ENCODE results near the gene SLCO3A1.

Gene SLCO3A1

GRCh38 chr15:92025706-92026270 lies 172.3 kb downstream of the SLCO3A1 start:
- no peak for DNase-seq (ENCODE audit: low read depth in 1 of 2, low spot score in 1 of 2)
- Histone ChIP-seq H3K4me3 (replicated peaks; ENCODE audit: insufficient read depth, low read length) (no peak overlapping the region), H3K27me3 (ENCODE audit: insufficient read depth, poor library complexity, severe bottlenecking) (no peaks in the 10 kb centered on the region), H3K27ac (replicated peaks) (no peak overlapping the region)
- TF ChIP-seq CTCF (IDR thresholded peaks at IDR 0.05; ENCODE audit: insufficient read depth, low read length) (no peak), POLR2AphosphoS5 (IDR thresholded peaks at IDR 0.05; ENCODE audit: low read depth) (no peak), REST (IDR thresholded peaks at IDR 0.05; ENCODE audit: insufficient replicate concordance, low read depth) (no peak), GABPA (IDR thresholded peaks at IDR 0.05; ENCODE audit: low read depth) (no peak), SPI1 (IDR thresholded peaks at IDR 0.05; ENCODE audit: borderline replicate concordance, low read depth) (no peak)

- TF ChIP-seq GABPA (IDR thresholded peaks at IDR 0.05; ENCODE audit: low read depth) (no peak), POLR2AphosphoS5 (IDR thresholded peaks at IDR 0.05; ENCODE audit: low read depth) (no peak), SPI1 (IDR thresholded peaks at IDR 0.05; ENCODE audit: borderline replicate concordance, low read depth) (no peak), CTCF (IDR thresholded peaks at IDR 0.05; ENCODE audit: insufficient read depth, low read length) (no peak), REST (IDR thresholded peaks at IDR 0.05; ENCODE audit: insufficient replicate concordance, low read depth) (no peak)
- H3K4me3 ChIP-seq (replicated peaks; ENCODE audit: insufficient read depth, low read length): no peak overlapping the region
- H3K27me3 ChIP-seq (ENCODE audit: insufficient read depth, poor library complexity, severe bottlenecking): no peaks in the 10 kb centered on the region
- DNase-seq (ENCODE audit: low read depth in 1 of 2, low spot score in 1 of 2): no peak
- H3K27ac ChIP-seq (replicated peaks): no peak overlapping the region
These were observed 174.8 kb downstream of the SLCO3A1 start for GRCh38 chr15:92028389-92028724.

- TF ChIP-seq CTCF (IDR thresholded peaks at IDR 0.05; ENCODE audit: insufficient read depth, low read length): no peak
- TF ChIP-seq SPI1 (IDR thresholded peaks at IDR 0.05; ENCODE audit: borderline replicate concordance, low read depth): no peak
- no peak for TF ChIP-seq POLR2AphosphoS5 (IDR thresholded peaks at IDR 0.05; ENCODE audit: low read depth)
- no peak for TF ChIP-seq GABPA (IDR thresholded peaks at IDR 0.05; ENCODE audit: low read depth)
- no peak for TF ChIP-seq REST (IDR thresholded peaks at IDR 0.05; ENCODE audit: insufficient replicate concordance, low read depth)
- Histone ChIP-seq H3K27me3 (ENCODE audit: insufficient read depth, poor library complexity, severe bottlenecking) (no peaks in the 10 kb centered on the region), H3K27ac (replicated peaks) (no peak overlapping the region), H3K4me3 (replicated peaks; ENCODE audit: insufficient read depth, low read length) (no peak overlapping the region)
- no peak for DNase-seq (ENCODE audit: low read depth in 1 of 2, low spot score in 1 of 2)
These were observed 176.3 kb downstream of the SLCO3A1 start for GRCh38 chr15:92029767-92030166.

Data from HL-60 (cell line).